IPS-18a (cell line): ENCODE measurements around the gene UBE2J1.
"Not testable (repeated sequence)": the region's sequence is repeated elsewhere in the genome, so short reads cannot be mapped to it uniquely, and the experiment has no call there.

Source experiments
- H3K27ac ChIP-seq: one replicate; pipeline ENCODE4 v1.5.1; 2013; ENCODE audit warnings: low read length
- H3K27me3 ChIP-seq: one replicate; pipeline ENCODE4 v1.6.1; 2013; ENCODE audit warnings: mild to moderate bottlenecking, low read length; ENCODE audit not compliant: control insufficient read depth, insufficient read depth
- H3K36me3 ChIP-seq: one replicate; pipeline ENCODE4 v1.6.1; 2013; ENCODE audit warnings: low read depth, low read length; ENCODE audit not compliant: control insufficient read depth
- H3K4me1 ChIP-seq: one replicate; pipeline ENCODE4 v1.6.1; 2013; ENCODE audit warnings: low read depth, low read length; ENCODE audit not compliant: control insufficient read depth
- H3K4me3 ChIP-seq: one replicate; pipeline ENCODE4 v1.5.1; 2013; ENCODE audit warnings: low read length
- H3K9ac ChIP-seq: one replicate; pipeline ENCODE4 v1.6.1; 2013; ENCODE audit warnings: mild to moderate bottlenecking, low read length, moderate library complexity
- H3K9me3 ChIP-seq: one replicate; pipeline ENCODE4 v1.6.1; 2013; ENCODE audit warnings: low read depth, low read length; ENCODE audit not compliant: control insufficient read depth

UBE2J1 gene

DNA sequence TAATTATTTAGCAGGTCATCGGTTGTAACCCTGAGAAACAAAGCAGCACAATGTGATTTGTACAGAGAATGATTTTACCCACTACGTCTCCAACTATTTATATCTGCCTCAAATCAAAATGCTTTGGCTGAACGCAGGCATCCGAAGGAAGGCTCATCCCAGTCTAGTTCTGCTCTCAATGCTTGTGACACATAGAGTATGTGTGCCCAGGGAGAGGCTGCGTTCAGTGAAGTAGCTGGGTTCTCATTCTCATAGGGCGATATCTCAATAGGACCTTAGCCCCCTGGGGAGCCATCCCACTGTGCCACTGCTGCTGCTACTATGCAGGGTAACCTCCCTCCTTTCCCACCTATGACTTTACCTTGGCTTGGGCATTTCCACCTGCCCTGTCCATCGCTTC lies 37.8 kb downstream of the UBE2J1 start:
- H3K4me1 ChIP-seq, result peaks cover 12% of the 10 kb centered on the region
- no peaks in the 10 kb centered on the region for H3K36me3 ChIP-seq
- H3K27me3 ChIP-seq, result no peaks in the 10 kb centered on the region
- H3K9ac ChIP-seq, result no peak overlapping the region
- H3K9me3 ChIP-seq, result no peaks in the 10 kb centered on the region
- H3K27ac ChIP-seq, result no peak overlapping the region
- no peak overlapping the region for H3K4me3 ChIP-seq

GRCh38 chr6:89313006-89313405 lies 39.5 kb downstream of the UBE2J1 start:
- peaks cover 12% of the 10 kb centered on the region for H3K4me1 ChIP-seq
- no peaks in the 10 kb centered on the region for H3K27me3 ChIP-seq
- no peak overlapping the region for H3K9ac ChIP-seq
- no peak overlapping the region for H3K27ac ChIP-seq
- H3K9me3 ChIP-seq, result no peaks in the 10 kb centered on the region
- H3K4me3 ChIP-seq, result no peak overlapping the region
- H3K36me3 ChIP-seq, result no peaks in the 10 kb centered on the region

DNA sequence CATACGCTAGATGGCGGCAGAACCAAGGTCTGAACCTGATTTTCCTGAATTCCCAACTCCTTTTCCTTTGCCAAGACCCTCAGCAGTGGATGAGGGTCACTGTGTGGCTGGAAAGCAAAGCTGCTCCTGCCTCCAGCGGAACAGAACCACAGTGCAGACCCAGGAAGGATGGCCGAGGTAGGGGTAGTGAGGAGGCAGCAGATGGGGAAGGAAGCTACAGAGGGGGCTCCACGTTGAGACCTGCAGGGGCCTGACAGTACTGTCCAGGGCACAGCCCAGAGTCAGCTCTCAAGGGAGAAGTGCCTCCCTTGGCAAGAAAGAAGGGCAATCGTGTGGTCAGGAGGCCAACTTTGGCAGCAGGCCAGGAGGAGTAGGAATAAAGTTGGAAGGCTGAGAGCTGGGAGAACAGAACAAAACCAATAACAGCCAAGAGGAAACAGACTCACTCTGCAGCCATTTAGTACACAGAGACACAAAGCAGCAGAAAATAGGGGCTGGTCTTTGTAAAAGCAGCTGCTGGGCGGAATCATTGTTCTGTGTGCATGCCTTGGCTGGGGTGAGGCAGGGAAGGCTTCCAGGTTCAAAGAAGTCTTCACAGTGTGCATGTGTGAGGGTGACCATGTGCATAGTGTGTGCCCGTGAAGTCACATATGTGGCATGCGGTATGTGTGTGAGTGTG lies 40.5 kb downstream of the UBE2J1 start:
- Histone ChIP-seq H3K36me3 (no peaks in the 10 kb centered on the region), H3K27me3 (no peaks in the 10 kb centered on the region), H3K4me3 (no peak overlapping the region), H3K4me1 (peaks cover 7% of the 10 kb centered on the region), H3K9me3 (no peaks in the 10 kb centered on the region), H3K27ac (no peak overlapping the region), H3K9ac (no peak overlapping the region)

DNA sequence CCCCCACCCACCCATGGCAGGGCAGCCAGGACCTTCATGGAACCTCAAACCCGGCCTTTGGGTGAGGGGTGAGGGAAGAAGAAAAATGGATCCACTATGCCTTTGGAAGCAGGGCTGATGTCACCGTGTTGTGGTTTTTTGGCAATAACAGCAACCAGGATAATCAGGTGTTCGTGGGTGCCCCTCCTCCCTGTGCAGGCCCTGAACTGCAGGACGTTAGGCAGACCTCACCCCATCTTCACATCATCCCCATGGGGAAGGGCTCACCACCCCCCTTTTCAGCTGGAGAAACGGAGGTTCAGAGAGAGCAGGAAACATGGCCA lies 41.0 kb downstream of the UBE2J1 start:
- H3K9ac ChIP-seq, result no peak overlapping the region
- H3K4me1 ChIP-seq, result peaks cover 4% of the 10 kb centered on the region
- H3K4me3 ChIP-seq, result no peak overlapping the region
- no peaks in the 10 kb centered on the region for H3K27me3 ChIP-seq
- no peaks in the 10 kb centered on the region for H3K36me3 ChIP-seq
- no peak overlapping the region for H3K27ac ChIP-seq
- no peaks in the 10 kb centered on the region for H3K9me3 ChIP-seq

DNA sequence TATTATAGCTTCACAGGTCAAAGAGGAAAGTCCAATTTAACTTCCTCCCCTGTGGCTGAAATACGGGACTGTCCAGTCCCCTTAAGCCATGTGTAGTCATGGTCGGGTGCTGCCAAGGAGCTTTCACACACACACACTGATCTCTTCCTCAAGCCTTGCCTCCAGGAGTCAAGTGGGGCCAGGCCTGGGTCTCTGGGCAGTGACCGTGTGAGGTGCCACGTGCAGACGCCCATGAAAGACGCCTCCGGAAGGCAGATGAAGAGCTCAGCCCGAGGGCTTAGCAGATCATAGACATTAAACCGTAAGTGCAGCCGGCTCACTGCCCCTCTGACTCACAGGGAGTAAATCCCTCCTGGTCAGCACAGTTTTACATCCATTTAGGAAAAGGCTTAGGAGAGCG lies 41.6 kb downstream of the UBE2J1 start:
- no peak overlapping the region for H3K4me3 ChIP-seq
- H3K9me3 ChIP-seq, result no peaks in the 10 kb centered on the region
- no peaks in the 10 kb centered on the region for H3K27me3 ChIP-seq
- no peak overlapping the region for H3K27ac ChIP-seq
- peaks cover 4% of the 10 kb centered on the region for H3K4me1 ChIP-seq
- H3K9ac ChIP-seq, result no peak overlapping the region
- no peaks in the 10 kb centered on the region for H3K36me3 ChIP-seq

- Histone ChIP-seq H3K27ac (no peak overlapping the region), H3K9ac (no peak overlapping the region), H3K9me3 (no peaks in the 10 kb centered on the region), H3K4me1 (peaks cover 4% of the 10 kb centered on the region), H3K4me3 (no peak overlapping the region), H3K36me3 (no peaks in the 10 kb centered on the region), H3K27me3 (no peaks in the 10 kb centered on the region)
Observed at GRCh38 chr6:89308525-89309395, 43.8 kb downstream of the UBE2J1 start.

DNA sequence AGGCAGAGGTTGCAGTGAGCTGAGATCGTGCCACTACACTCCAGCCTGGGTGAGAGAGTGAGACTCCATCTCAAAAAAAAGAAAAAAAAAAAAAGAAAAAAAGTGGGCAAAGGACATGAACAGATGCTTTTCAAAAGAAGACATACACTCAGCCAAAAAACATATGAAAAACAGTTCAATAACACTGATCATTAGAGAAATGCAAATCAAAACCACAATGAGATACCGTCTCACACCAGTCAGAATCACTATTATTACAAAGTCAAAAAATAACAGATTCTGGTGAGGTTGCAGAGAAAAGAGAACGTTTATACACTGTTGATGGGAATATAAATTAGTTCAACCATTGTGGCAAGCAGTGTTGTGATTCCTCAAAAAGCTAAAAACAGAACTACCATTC lies 48.0 kb downstream of the UBE2J1 start:
- H3K9ac ChIP-seq, H3K27ac ChIP-seq, H3K9me3 ChIP-seq, H3K4me1 ChIP-seq, H3K4me3 ChIP-seq, H3K27me3 ChIP-seq, H3K36me3 ChIP-seq: not testable (repeated sequence)

GRCh38 chr6:89302936-89303335 lies 49.6 kb downstream of the UBE2J1 start:
- no peak overlapping the region for H3K9ac ChIP-seq
- no peaks in the 10 kb centered on the region for H3K9me3 ChIP-seq
- H3K27me3 ChIP-seq, result no peaks in the 10 kb centered on the region
- no peak overlapping the region for H3K27ac ChIP-seq
- H3K36me3 ChIP-seq, result no peaks in the 10 kb centered on the region
- H3K4me1 ChIP-seq, result peaks cover 4% of the 10 kb centered on the region
- no peak overlapping the region for H3K4me3 ChIP-seq

GRCh38 chr6:89302195-89302770 lies 50.2 kb downstream of the UBE2J1 start:
- Histone ChIP-seq H3K9me3 (no peaks in the 10 kb centered on the region), H3K4me3 (no peak overlapping the region), H3K36me3 (no peaks in the 10 kb centered on the region), H3K27ac (no peak overlapping the region), H3K9ac (no peak overlapping the region), H3K4me1 (peaks cover 4% of the 10 kb centered on the region), H3K27me3 (no peaks in the 10 kb centered on the region)

- Histone ChIP-seq H3K9me3 (no peaks in the 10 kb centered on the region), H3K4me1 (peaks cover 4% of the 10 kb centered on the region), H3K4me3 (no peak overlapping the region), H3K27me3 (no peaks in the 10 kb centered on the region), H3K9ac (no peak overlapping the region), H3K27ac (no peak overlapping the region), H3K36me3 (no peaks in the 10 kb centered on the region)
Observed at GRCh38 chr6:89301586-89302194, 50.8 kb downstream of the UBE2J1 start.

DNA sequence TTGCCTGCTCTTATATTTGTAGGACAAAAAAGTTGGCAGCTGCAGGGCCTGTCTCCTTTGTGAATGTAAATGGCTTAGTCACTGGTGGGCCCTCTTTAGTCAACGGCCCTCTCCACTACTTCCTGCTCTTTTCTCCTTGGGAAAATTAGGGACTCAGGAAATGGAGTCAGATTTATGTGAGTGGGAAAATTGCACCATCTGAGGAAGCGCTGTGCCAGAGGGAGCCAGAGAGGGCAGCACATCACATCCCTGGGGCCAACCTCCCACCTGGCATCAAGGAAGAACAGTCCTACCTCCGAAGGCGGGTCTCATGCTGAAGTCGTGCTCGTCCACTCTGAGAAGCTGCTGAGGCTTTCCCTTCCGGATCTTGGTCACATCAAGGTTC lies 53.1 kb downstream of the UBE2J1 start:
- no peaks in the 10 kb centered on the region for H3K27me3 ChIP-seq

More for the DNA sequence above, 53.1 kb downstream of the UBE2J1 start:
- Histone ChIP-seq H3K9me3 (no peaks in the 10 kb centered on the region), H3K27ac (no peak overlapping the region), H3K4me1 (peaks cover 4% of the 10 kb centered on the region), H3K4me3 (no peak overlapping the region), H3K9ac (no peak overlapping the region), H3K36me3 (no peaks in the 10 kb centered on the region)
